Osteoblast (primary cell): ENCODE results near the gene DCC. TPM values are rescaled to one million over a fixed set of nuclear protein-coding genes. Genes with fewer than 3 reads are reported as not detected.

Experiments used
- DNase-seq: peaks from one replicate; pipeline ENCODE4 v3.0.0; 2011; ENCODE audit warnings: low spot score, mixed read lengths; ENCODE audit not compliant: insufficient read length; ENCODE audit errors: missing footprints
- H2AFZ ChIP-seq: 2 replicates; pipeline ENCODE4 v1.6.0; 2011; ENCODE audit warnings: mild to moderate bottlenecking, low read length
- H3K27ac ChIP-seq: 2 replicates; pipeline ENCODE4 v1.5.1; 2011; ENCODE audit warnings: mild to moderate bottlenecking, low read depth, low read length, moderate library complexity
- H3K27me3 ChIP-seq: 2 replicates; pipeline ENCODE4 v1.6.0; 2012; ENCODE audit warnings: mild to moderate bottlenecking, control low read depth, inconsistent platforms, low read length, moderate library complexity; ENCODE audit not compliant: insufficient read depth
- H3K36me3 ChIP-seq: 2 replicates; pipeline ENCODE4 v1.5.1; 2011; ENCODE audit warnings: mild to moderate bottlenecking, low read length, control low read depth, moderate library complexity; ENCODE audit not compliant: insufficient read depth
- H3K4me1 ChIP-seq: 2 replicates; pipeline ENCODE4 v1.5.1; 2011; ENCODE audit warnings: mild to moderate bottlenecking, low read length, control low read depth, moderate library complexity; ENCODE audit not compliant: insufficient read depth
- H3K4me2 ChIP-seq: 2 replicates; pipeline ENCODE4 v1.6.0; 2011; ENCODE audit warnings: mild to moderate bottlenecking, low read length; ENCODE audit not compliant: insufficient read depth
- H3K4me3 ChIP-seq: fragments of 200-600 bp; sonication (generic); 3 replicates; pipeline ENCODE4 v1.5.1; 2012; ENCODE audit warnings: mild to moderate bottlenecking, low read length, inconsistent platforms; ENCODE audit not compliant: insufficient read depth
- H3K79me2 ChIP-seq: 2 replicates; pipeline ENCODE4 v1.6.0; 2012; ENCODE audit warnings: mild to moderate bottlenecking, low read length, control low read depth, inconsistent platforms; ENCODE audit not compliant: insufficient read depth
- H3K9me3 ChIP-seq: 2 replicates; pipeline ENCODE4 v1.5.1; 2011; ENCODE audit warnings: low read depth, low read length, control low read depth
- H4K20me1 ChIP-seq: 2 replicates; pipeline ENCODE4 v1.6.0; 2012; ENCODE audit warnings: mild to moderate bottlenecking, low read length, control low read depth; ENCODE audit not compliant: insufficient read depth
- CTCF ChIP-seq: IDR thresholded peaks from 2 replicates; pipeline ENCODE4 v1.5.1; 2011; ENCODE audit warnings: mild to moderate bottlenecking, low read depth, low read length, moderate library complexity; ENCODE audit errors: extremely low read depth
- total RNA-seq: library from RNA; depleted of rRNA; stranded (reverse); fragments of >200 nt; gene quantifications from 2 replicates; pipeline ENCODE4 v1.2.3, GENCODE V29; 2012

Gene DCC
- total RNA-seq, 1 donor = not detected

DNA sequence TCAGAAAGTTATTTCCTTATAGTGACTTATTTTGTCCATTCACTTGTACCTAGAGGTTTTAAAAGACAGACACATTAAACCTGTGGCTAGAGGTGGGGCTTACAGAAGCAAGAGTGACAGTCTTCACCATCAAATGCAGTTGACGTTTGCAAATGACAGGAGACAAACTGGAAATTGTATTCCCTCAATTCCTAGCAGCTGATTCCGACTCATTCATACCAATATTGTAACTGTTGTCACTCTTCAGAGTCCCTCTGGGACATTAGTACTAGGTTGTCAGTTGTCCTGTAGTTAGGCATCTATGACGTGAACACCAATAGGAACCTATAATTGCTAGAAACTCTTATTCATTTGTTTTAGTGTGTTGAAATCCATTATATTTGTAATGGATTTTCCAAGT is 794.7 kb downstream of the DCC start:
- Histone ChIP-seq H3K4me1 (no peaks in the 10 kb centered on the region), H2AFZ (no peak overlapping the region), H3K4me2 (no peak overlapping the region), H3K9me3 (no peaks in the 10 kb centered on the region), H3K36me3 (no peaks in the 10 kb centered on the region), H3K4me3 (no peak overlapping the region), H4K20me1 (no peaks in the 10 kb centered on the region), H3K79me2 (no peaks in the 10 kb centered on the region), H3K27ac (no peak overlapping the region), H3K27me3 (no peaks in the 10 kb centered on the region)
- no peak for DNase-seq
- TF ChIP-seq CTCF = no peak

- Histone ChIP-seq H3K9me3 (no peaks in the 10 kb centered on the region), H3K4me3 (no peak overlapping the region), H2AFZ (no peak overlapping the region), H3K4me1 (no peaks in the 10 kb centered on the region), H4K20me1 (no peaks in the 10 kb centered on the region), H3K36me3 (no peaks in the 10 kb centered on the region), H3K27ac (no peak overlapping the region), H3K27me3 (no peaks in the 10 kb centered on the region), H3K4me2 (no peak overlapping the region), H3K79me2 (no peaks in the 10 kb centered on the region)
- no peak for TF ChIP-seq CTCF
- DNase-seq = no peak
Measured at GRCh38 chr18:53135654-53136053, 795.7 kb downstream of the DCC start.

DNA sequence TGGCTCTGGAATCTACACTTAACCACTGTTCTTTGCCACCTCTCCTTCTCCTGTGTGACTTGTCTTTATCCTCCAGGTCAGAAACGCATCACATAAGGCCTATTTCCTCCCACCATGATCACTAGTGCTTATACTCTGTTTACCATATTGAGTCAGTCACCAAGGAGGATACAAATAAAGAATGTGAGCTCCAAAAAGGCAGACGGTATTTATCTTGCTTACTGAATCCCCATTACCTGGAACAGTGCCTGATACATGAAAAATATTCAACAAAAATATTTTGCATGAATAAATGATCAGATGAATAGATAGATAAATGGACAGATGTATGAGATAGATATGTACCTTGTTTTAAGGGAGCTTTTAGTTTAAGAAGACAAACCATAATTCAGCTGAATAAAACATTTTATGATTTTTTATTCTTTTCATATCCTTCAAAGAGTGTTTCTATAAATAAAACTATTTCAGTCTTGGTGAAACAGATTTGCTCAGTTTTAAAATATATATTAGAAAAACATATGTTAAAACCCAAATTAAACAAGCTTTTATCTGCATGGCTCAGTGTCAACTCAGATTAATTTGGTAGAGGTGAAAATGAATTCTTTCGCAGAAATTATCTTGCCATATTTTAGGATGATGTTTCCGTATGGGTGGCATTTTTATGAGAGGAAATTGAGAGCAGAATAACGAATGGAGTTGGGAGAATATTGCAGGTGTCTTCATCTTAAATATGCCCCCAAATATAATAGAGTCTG is 799.9 kb downstream of the DCC start:
- Histone ChIP-seq H3K4me2 (no peak overlapping the region), H3K36me3 (no peaks in the 10 kb centered on the region), H4K20me1 (no peaks in the 10 kb centered on the region), H3K27me3 (no peaks in the 10 kb centered on the region), H3K4me3 (no peak overlapping the region), H3K27ac (no peak overlapping the region), H3K79me2 (no peaks in the 10 kb centered on the region), H3K9me3 (peaks cover 2% of the 10 kb centered on the region), H3K4me1 (no peaks in the 10 kb centered on the region), H2AFZ (no peak overlapping the region)
- no peak for TF ChIP-seq CTCF
- DNase-seq = no peak

DNA sequence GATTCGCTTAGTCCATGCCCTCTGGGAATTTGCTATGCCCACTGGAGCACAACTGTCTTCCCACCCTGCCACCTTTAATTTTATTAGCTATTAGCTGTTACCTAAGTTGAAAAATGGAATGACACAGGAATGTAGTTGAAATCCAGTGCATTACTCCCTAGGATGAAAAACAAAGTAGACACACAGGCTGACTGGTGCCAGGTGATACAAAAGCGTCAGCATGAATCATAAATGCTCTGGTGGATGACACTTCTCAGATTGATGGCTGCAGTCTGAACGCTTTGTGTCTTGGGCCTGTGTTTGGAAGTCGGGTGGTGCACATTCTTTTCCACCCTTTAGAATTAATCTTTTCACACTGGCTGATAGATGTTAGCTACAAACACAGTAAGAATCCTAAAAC is 802.0 kb downstream of the DCC start:
- Histone ChIP-seq H3K36me3 (no peaks in the 10 kb centered on the region), H4K20me1 (no peaks in the 10 kb centered on the region), H3K79me2 (no peaks in the 10 kb centered on the region), H3K4me2 (no peak overlapping the region), H3K27me3 (no peaks in the 10 kb centered on the region), H3K9me3 (peaks cover 2% of the 10 kb centered on the region), H3K4me1 (no peaks in the 10 kb centered on the region), H2AFZ (no peak overlapping the region), H3K4me3 (no peak overlapping the region), H3K27ac (no peak overlapping the region)
- DNase-seq = no peak
- TF ChIP-seq CTCF = no peak
